ENCODE measurements around the gene KCNQ1OT1.

KCNQ1OT1 gene

DNA sequence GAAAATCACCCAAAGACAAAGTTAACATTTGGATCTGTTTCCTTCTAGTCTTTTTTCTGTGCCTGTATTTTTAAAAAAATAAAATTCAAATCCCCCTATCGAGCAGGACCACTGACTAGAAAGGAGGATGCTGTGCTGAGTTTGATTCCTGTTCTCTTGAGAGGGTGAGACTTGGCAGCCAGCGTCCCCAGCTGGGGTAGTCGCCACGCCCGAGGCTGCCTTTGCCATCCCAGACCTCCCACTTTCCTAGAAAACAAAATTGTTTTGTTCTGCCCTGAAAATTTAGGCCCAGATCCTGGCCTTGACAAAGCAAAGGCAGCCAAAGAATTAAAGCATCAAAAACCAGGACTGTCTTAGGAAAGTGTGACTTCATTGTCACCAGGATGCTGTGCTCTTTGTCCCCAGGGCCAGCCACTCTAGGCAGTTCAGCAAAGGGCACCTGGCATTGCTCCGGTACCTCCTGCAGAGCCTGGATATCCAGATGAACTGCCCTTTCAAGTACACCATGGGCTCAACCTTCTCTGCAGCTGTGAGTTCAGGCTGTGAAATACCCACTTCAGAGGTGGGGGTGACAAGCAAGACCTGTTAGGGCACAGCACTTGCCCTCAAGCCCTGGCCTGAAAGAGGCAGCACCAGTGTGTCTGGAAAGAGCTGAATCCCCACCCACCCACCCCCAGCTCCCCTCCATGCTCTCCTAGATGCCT is 44.6 kb downstream of the KCNQ1OT1 start:
- Histone ChIP-seq H3K36me3 (ENCODE audit: insufficient read depth, low read length) (no peaks in the 10 kb centered on the region), H3K4me1 (ENCODE audit: insufficient read depth, low read length, severe bottlenecking) (no peaks in the 10 kb centered on the region), H2AFZ (ENCODE audit: low read length) (no peak overlapping the region), H3K4me2 (ENCODE audit: low read length) (no peak overlapping the region), H3F3A (ENCODE audit: insufficient read depth, low read length) (no peaks in the 10 kb centered on the region), H4K20me1 (ENCODE audit: insufficient read depth, low read length) (no peaks in the 10 kb centered on the region), H3K27ac (ENCODE audit: low read depth, low read length, poor library complexity, severe bottlenecking) (no peak overlapping the region), H3K79me2 (ENCODE audit: insufficient read depth, low read length) (no peaks in the 10 kb centered on the region), H3K9ac (ENCODE audit: low read length) (no peak overlapping the region), H3K9me3 (ENCODE audit: low read length) (peaks cover 5% of the 10 kb centered on the region), H3K27me3 (ENCODE audit: insufficient read depth, low read length) (no peaks in the 10 kb centered on the region), H3K4me3 (ENCODE audit: low read depth, low read length, poor library complexity, severe bottlenecking) (no peak overlapping the region), H3K9me2 (ENCODE audit: low read depth, low read length) (no peaks in the 10 kb centered on the region)
- TF ChIP-seq, protein P1, sequence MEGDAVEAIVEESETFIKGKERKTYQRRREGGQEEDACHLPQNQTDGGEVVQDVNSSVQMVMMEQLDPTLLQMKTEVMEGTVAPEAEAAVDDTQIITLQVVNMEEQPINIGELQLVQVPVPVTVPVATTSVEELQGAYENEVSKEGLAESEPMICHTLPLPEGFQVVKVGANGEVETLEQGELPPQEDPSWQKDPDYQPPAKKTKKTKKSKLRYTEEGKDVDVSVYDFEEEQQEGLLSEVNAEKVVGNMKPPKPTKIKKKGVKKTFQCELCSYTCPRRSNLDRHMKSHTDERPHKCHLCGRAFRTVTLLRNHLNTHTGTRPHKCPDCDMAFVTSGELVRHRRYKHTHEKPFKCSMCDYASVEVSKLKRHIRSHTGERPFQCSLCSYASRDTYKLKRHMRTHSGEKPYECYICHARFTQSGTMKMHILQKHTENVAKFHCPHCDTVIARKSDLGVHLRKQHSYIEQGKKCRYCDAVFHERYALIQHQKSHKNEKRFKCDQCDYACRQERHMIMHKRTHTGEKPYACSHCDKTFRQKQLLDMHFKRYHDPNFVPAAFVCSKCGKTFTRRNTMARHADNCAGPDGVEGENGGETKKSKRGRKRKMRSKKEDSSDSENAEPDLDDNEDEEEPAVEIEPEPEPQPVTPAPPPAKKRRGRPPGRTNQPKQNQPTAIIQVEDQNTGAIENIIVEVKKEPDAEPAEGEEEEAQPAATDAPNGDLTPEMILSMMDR (IDR thresholded peaks at IDR 0.05; ENCODE audit: low read length): no peak
- no peak for TF ChIP-seq EZH2 (IDR thresholded peaks at IDR 0.05; ENCODE audit: borderline replicate concordance, low read length)

DNA sequence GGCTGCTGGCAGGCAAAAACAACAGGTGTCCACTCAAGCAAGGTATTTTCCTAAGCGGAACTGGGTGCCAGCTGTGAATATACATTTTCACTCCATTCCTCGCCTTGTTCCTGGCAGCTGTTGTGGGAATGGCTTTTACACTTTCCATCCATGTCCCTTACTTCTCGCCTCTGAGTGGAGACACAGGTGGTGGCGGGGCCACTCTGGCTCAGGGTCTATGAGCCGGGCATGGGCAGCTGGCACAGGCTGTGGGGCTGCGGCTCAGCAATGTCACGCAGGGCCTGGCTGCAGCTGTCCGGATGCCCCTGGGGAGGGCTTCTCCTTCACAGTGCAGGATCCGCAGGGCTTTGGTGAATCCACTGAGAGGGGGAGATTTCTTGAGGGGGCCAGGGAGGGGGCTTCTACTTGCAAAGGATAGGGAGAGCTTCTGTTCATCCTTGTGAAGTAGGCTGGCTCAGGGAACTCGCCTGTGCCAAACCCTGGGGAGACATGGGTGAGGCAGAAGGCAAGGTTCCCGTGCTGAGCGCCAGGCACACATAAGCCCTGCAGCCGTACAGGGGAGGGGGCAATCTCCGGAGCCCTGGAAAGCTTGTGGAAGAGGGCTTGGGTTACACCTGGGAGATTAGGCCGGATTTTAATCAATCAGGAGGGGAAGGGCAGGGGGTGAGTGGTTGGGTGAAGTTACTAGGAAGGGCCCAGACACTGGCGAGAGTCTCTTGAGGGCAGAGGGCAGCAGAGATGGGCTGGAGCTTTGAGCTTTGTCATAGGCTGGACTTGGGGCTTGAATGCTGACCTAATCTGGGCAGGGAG is 45.7 kb downstream of the KCNQ1OT1 start:
- Histone ChIP-seq H2AFZ (ENCODE audit: low read length) (no peak overlapping the region), H3K79me2 (ENCODE audit: insufficient read depth, low read length) (no peaks in the 10 kb centered on the region), H3F3A (ENCODE audit: insufficient read depth, low read length) (no peaks in the 10 kb centered on the region), H3K4me1 (ENCODE audit: insufficient read depth, low read length, severe bottlenecking) (no peaks in the 10 kb centered on the region), H4K20me1 (ENCODE audit: insufficient read depth, low read length) (no peaks in the 10 kb centered on the region), H3K4me3 (ENCODE audit: low read depth, low read length, poor library complexity, severe bottlenecking) (no peak overlapping the region), H3K27me3 (ENCODE audit: insufficient read depth, low read length) (no peaks in the 10 kb centered on the region), H3K4me2 (ENCODE audit: low read length) (no peak overlapping the region), H3K9me3 (ENCODE audit: low read length) (peaks cover 15% of the 10 kb centered on the region), H3K9me2 (ENCODE audit: low read depth, low read length) (no peaks in the 10 kb centered on the region), H3K27ac (ENCODE audit: low read depth, low read length, poor library complexity, severe bottlenecking) (no peak overlapping the region), H3K36me3 (ENCODE audit: insufficient read depth, low read length) (no peaks in the 10 kb centered on the region), H3K9ac (ENCODE audit: low read length) (no peak overlapping the region)
- no peak for TF ChIP-seq EZH2 (IDR thresholded peaks at IDR 0.05; ENCODE audit: borderline replicate concordance, low read length)
- TF ChIP-seq, protein P1 (IDR thresholded peaks at IDR 0.05; ENCODE audit: low read length): no peak

DNA sequence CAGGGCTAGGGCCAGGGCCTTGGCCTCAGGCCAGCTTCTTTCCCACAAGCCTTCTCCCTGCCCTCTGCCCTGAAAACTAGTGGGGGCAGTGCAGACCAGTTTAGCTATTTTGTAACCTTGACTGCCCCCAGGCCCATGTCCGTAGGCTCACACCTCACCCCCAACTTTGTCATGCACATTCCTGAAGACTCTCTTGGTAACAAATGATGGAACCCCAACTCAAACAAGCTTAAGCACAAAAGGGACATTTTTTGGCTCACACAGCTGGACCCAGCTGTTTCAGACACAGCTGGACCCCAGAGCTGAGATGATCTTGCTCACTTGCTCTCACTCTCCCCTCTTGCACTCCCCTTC is 46.6 kb downstream of the KCNQ1OT1 start:
- no peaks in the 10 kb centered on the region for H3K27me3 ChIP-seq (ENCODE audit: insufficient read depth, low read length)
- H3K36me3 ChIP-seq (ENCODE audit: insufficient read depth, low read length): no peaks in the 10 kb centered on the region
- H3K9me3 ChIP-seq (ENCODE audit: low read length): peaks cover 15% of the 10 kb centered on the region

More for the DNA sequence above, 46.6 kb downstream of the KCNQ1OT1 start:
- H4K20me1 ChIP-seq (ENCODE audit: insufficient read depth, low read length): no peaks in the 10 kb centered on the region
- no peak overlapping the region for H3K4me3 ChIP-seq (ENCODE audit: low read depth, low read length, poor library complexity, severe bottlenecking)
- TF ChIP-seq, protein P1 (IDR thresholded peaks at IDR 0.05; ENCODE audit: low read length): no peak
- no peak for TF ChIP-seq EZH2 (IDR thresholded peaks at IDR 0.05; ENCODE audit: borderline replicate concordance, low read length)
- H3K4me1 ChIP-seq (ENCODE audit: insufficient read depth, low read length, severe bottlenecking): no peaks in the 10 kb centered on the region
- no peaks in the 10 kb centered on the region for H3K9me2 ChIP-seq (ENCODE audit: low read depth, low read length)
- H3K9ac ChIP-seq (ENCODE audit: low read length): no peak overlapping the region
- no peaks in the 10 kb centered on the region for H3K79me2 ChIP-seq (ENCODE audit: insufficient read depth, low read length)
- H3K4me2 ChIP-seq (ENCODE audit: low read length): no peak overlapping the region
- H2AFZ ChIP-seq (ENCODE audit: low read length): no peak overlapping the region
- no peaks in the 10 kb centered on the region for H3F3A ChIP-seq (ENCODE audit: insufficient read depth, low read length)
- no peak overlapping the region for H3K27ac ChIP-seq (ENCODE audit: low read depth, low read length, poor library complexity, severe bottlenecking)

Measured in OCI-LY1 (cell line).